Measurements from ENCODE around the gene ELL3.
"Not testable (repeated sequence)": the region's sequence is repeated elsewhere in the genome, so short reads cannot be mapped to it uniquely, and the experiment has no call there.

Gene ELL3

GRCh38 chr15:43735416-43735815 lies 41.4 kb downstream of the ELL3 start:
- no peak overlapping the region for H3K4me3 ChIP-seq (ENCODE audit: low read length)
- TF ChIP-seq CTCF (conservative IDR thresholded peaks at IDR 0.05; ENCODE audit: low read length), result no peak
- no peak for DNase-seq (ENCODE audit: low read depth)

GRCh38 chr15:43728053-43728725 lies 48.6 kb downstream of the ELL3 start:
- DNase-seq (ENCODE audit: low read depth), result peak; percentile 49
- not testable (repeated sequence) for H3K4me3 ChIP-seq (ENCODE audit: low read length)

- not testable (repeated sequence) for DNase-seq (ENCODE audit: low read depth); H3K4me3 ChIP-seq (ENCODE audit: low read length)
Measured at GRCh38 chr15:43726306-43726705, 50.5 kb downstream of the ELL3 start.

- no peak for DNase-seq (ENCODE audit: low read depth)
- TF ChIP-seq CTCF (conservative IDR thresholded peaks at IDR 0.05; ENCODE audit: low read length), result no peak
- H3K4me3 ChIP-seq (ENCODE audit: low read length), result no peak overlapping the region
Measured at GRCh38 chr15:43723151-43723550, 53.6 kb downstream of the ELL3 start.

Measured in AG10803 (cell line).